Trophoblast cell (in vitro differentiated cells and primary cell): Measurements from ENCODE around the gene OR13C2.

Experiments used
- DNase-seq, 2 donors: peaks; one replicate each; pipeline ENCODE4 v3.0.0-alpha.2; 2016
- H2AFZ ChIP-seq: 2 replicates; pipeline ENCODE4 v1.6.1; 2013; ENCODE audit warnings: low read length, moderate library complexity, mild to moderate bottlenecking; ENCODE audit not compliant: insufficient read depth, poor library complexity
- H2AK5ac ChIP-seq: 2 replicates; pipeline ENCODE4 v1.6.1; 2013; ENCODE audit warnings: mild to moderate bottlenecking, low read length
- H2BK120ac ChIP-seq: 2 replicates; pipeline ENCODE4 v1.6.1; 2013; ENCODE audit warnings: low read length, mild to moderate bottlenecking, moderate library complexity; ENCODE audit not compliant: insufficient read depth, poor library complexity
- H2BK12ac ChIP-seq: 2 replicates; pipeline ENCODE4 v1.6.1; 2013; ENCODE audit warnings: mild to moderate bottlenecking, low read length, moderate library complexity
- H2BK5ac ChIP-seq: 2 replicates; pipeline ENCODE4 v1.6.1; 2013; ENCODE audit warnings: low read length, low read depth, moderate library complexity, mild to moderate bottlenecking; ENCODE audit not compliant: poor library complexity
- H3K14ac ChIP-seq: 2 replicates; pipeline ENCODE4 v1.6.1; 2013; ENCODE audit warnings: mild to moderate bottlenecking, low read length
- H3K18ac ChIP-seq: 2 replicates; pipeline ENCODE4 v1.6.1; 2013; ENCODE audit warnings: mild to moderate bottlenecking, low read length
- H3K23ac ChIP-seq: 2 replicates; pipeline ENCODE4 v1.6.1; 2013; ENCODE audit warnings: low read length
- H3K27ac ChIP-seq: 2 replicates; pipeline ENCODE4 v1.5.1; 2013; ENCODE audit warnings: low read depth, mild to moderate bottlenecking, inconsistent platforms, low read length, moderate library complexity
- H3K27me3 ChIP-seq: 2 replicates; pipeline ENCODE4 v1.6.1; 2013; ENCODE audit warnings: inconsistent platforms, mild to moderate bottlenecking, low read length, moderate library complexity; ENCODE audit not compliant: insufficient read depth
- H3K36me3 ChIP-seq, 2 experiments: 1 replicate in 1 of 2; 2 replicates in 1 of 2; pipeline ENCODE4 v1.6.1; 2013; ENCODE audit warnings: low read length in 2 of 2, mild to moderate bottlenecking in 2 of 2, moderate library complexity in 1 of 2; ENCODE audit not compliant: insufficient read depth in 2 of 2, control insufficient read depth in 1 of 2
- H3K4ac ChIP-seq: 2 replicates; pipeline ENCODE4 v1.6.1; 2013; ENCODE audit warnings: low read depth, mild to moderate bottlenecking, low read length, moderate library complexity
- H3K4me1 ChIP-seq, 2 experiments: 1 replicate in 1 of 2; 2 replicates in 1 of 2; pipeline ENCODE4 v1.6.1; 2013; ENCODE audit warnings: low read length in 2 of 2, mild to moderate bottlenecking in 2 of 2, moderate library complexity in 1 of 2; ENCODE audit not compliant: insufficient read depth in 2 of 2, control insufficient read depth in 1 of 2
- H3K4me2 ChIP-seq: 2 replicates; pipeline ENCODE4 v1.6.1; 2013; ENCODE audit warnings: inconsistent platforms, mild to moderate bottlenecking, low read length, moderate library complexity
- H3K4me3 ChIP-seq: 2 replicates; pipeline ENCODE4 v1.5.1; 2013; ENCODE audit warnings: mild to moderate bottlenecking, low read depth, low read length, inconsistent platforms
- H3K79me1 ChIP-seq: one replicate; pipeline ENCODE4 v1.6.1; 2013; ENCODE audit warnings: low read length
- H3K79me2 ChIP-seq: 2 replicates; pipeline ENCODE4 v1.6.1; 2013; ENCODE audit warnings: low read length, mild to moderate bottlenecking; ENCODE audit not compliant: control insufficient read depth, insufficient read depth, poor library complexity
- H3K9ac ChIP-seq: 2 replicates; pipeline ENCODE4 v1.6.1; 2013; ENCODE audit warnings: mild to moderate bottlenecking, low read length
- H3K9me3 ChIP-seq: 2 replicates; pipeline ENCODE4 v1.6.1; 2013; ENCODE audit warnings: low read depth, mild to moderate bottlenecking, control low read depth, inconsistent platforms, low read length; ENCODE audit not compliant: insufficient read depth
- H4K12ac ChIP-seq: 2 replicates; pipeline ENCODE4 v1.6.1; 2013; ENCODE audit warnings: low read depth, mild to moderate bottlenecking, low read length, moderate library complexity
- H4K8ac ChIP-seq: 2 replicates; pipeline ENCODE4 v1.6.1; 2013; ENCODE audit warnings: low read depth, mild to moderate bottlenecking, low read length, moderate library complexity
- H4K91ac ChIP-seq: one replicate; pipeline ENCODE4 v1.6.1; 2013; ENCODE audit warnings: low read depth, mild to moderate bottlenecking, low read length, moderate library complexity
- WGBS: extraction: QIAGEN DNeasy Blood & Tissue Kit; methylation state at CpG from one replicate; pipeline ENCODE4 v1.1.7; 2013; ENCODE audit warnings: missing lambda C conversion rate; ENCODE audit not compliant: insufficient read length, insufficient coverage; ENCODE audit errors: extremely low coverage; 5-methylcytosine and 5-hydroxymethylcytosine counted together

Gene OR13C2

DNA sequence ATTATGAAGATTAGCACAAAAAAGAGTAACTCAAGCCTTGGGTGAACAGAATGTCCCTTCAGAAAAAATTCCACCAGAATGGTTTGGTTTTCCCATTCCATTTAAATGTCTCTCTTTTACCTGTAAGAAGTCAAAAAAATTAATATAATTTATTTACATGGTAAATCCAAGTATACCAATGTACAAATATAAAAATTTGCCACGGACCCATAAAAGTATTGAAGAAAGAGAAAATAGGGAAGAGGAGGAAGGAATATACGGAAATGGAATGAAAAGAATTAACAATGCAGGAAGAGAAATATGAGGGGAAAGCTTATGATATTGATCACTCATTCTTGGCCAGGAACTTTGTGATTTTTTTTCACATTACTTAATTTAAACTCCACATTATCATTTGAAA, 12.7 kb upstream of the OR13C2 start, which contains the start of gene OR13C9:
TSS of gene OR13C9 (minus strand) at position 101 of the 400 bp plus-strand sequence. CDS start at position 101, 0 bp downstream.
- whole genome bisulfite sequencing = 100% methylated on average over 1 of the region's 2 CpGs
- H2AK5ac ChIP-seq = no peak within 1 kb of the TSS

DNA sequence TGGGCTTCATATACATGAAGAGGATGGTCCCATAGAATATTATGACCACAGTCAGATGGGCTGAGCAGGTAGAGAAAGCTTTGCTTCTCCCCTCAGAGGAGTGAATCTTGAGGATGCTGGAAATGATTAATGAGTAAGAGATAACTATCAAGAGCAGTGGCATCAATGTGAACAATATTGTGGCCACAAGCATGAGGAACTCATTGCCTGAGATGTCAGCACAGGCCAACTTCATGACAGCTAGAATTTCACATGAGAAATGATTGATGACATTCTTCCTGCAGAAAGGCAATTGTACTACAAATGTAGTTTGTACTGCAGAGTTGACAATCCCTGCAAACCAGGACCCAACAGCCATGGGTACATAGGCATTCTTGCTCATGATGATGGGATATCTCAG, 12.0 kb upstream of the OR13C2 start:
- Histone ChIP-seq H3K14ac (no peak overlapping the region), H2BK120ac (no peak overlapping the region), H4K12ac (no peak overlapping the region), H3K18ac (no peak overlapping the region), H3K4me1 (no peaks in the 10 kb centered on the region), H3K4me2 (no peak overlapping the region), H3K9ac (no peak overlapping the region), H3K79me2 (no peaks in the 10 kb centered on the region), H2BK12ac (no peak overlapping the region), H3K4ac (no peak overlapping the region), H3K23ac (no peak overlapping the region), H3K4me3 (no peak overlapping the region), H3K27me3 (no peaks in the 10 kb centered on the region), H3K27ac (no peak overlapping the region), H3K36me3 (no peaks in the 10 kb centered on the region), H4K8ac (no peak overlapping the region), H4K91ac (no peak overlapping the region), H2AFZ (no peak overlapping the region), H3K79me1 (no peaks in the 10 kb centered on the region), H2BK5ac (no peak overlapping the region), H2AK5ac (no peak overlapping the region), H3K9me3 (no peaks in the 10 kb centered on the region)
- no peak for DNase-seq

More for the DNA sequence above, 12.7 kb upstream of the OR13C2 start, which contains the start of gene OR13C9:
- no peak within 1 kb of the TSS for H4K8ac ChIP-seq
- no peak within 1 kb of the TSS for H3K4me2 ChIP-seq
- no peak within 1 kb of the TSS for H3K18ac ChIP-seq
- H3K27ac ChIP-seq = no peak within 1 kb of the TSS
- no peak for DNase-seq
- no peaks in the 10 kb centered on the region for H3K4me1 ChIP-seq
- H3K79me2 ChIP-seq = no peaks in the 10 kb centered on the region
- no peak within 1 kb of the TSS for H4K91ac ChIP-seq
- H4K12ac ChIP-seq = no peak within 1 kb of the TSS
- no peak within 1 kb of the TSS for H2BK120ac ChIP-seq
- H3K4ac ChIP-seq = no peak within 1 kb of the TSS
- no peak within 1 kb of the TSS for H3K9ac ChIP-seq
- H3K4me3 ChIP-seq = no peak within 1 kb of the TSS
- no peak within 1 kb of the TSS for H2BK12ac ChIP-seq
- H2AFZ ChIP-seq = no peak within 1 kb of the TSS
- no peaks in the 10 kb centered on the region for H3K36me3 ChIP-seq
- no peak within 1 kb of the TSS for H3K23ac ChIP-seq
- H2BK5ac ChIP-seq = no peak within 1 kb of the TSS
- H3K9me3 ChIP-seq = no peaks in the 10 kb centered on the region
- H3K79me1 ChIP-seq = no peaks in the 10 kb centered on the region
- H3K27me3 ChIP-seq = no peaks in the 10 kb centered on the region
- H3K14ac ChIP-seq = no peak within 1 kb of the TSS

DNA sequence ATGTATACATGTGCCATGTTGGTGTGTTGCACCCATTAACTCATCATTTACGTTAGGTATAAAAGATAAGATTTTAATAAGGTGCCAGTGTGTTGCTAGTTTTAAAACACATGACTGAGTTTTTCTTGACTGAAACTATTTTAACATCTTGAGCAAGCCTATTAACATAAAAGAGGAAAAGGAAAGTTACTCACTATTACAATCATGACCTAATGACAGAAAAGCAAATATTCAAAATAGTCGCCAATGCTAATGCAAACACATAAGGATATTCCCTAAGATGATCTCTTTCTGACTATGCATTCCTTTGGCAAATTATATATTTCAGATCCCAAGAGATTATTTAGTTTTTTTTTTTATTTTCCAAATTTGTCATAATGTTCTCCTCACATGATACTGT, 5.8 kb upstream of the OR13C2 start:
- DNase-seq = no peak
- Histone ChIP-seq H3K4me2 (no peak overlapping the region), H2AFZ (no peak overlapping the region), H3K79me2 (no peaks in the 10 kb centered on the region), H2BK120ac (no peak overlapping the region), H3K4ac (no peak overlapping the region), H2BK5ac (no peak overlapping the region), H3K4me1 (no peaks in the 10 kb centered on the region), H3K9me3 (no peaks in the 10 kb centered on the region), H4K91ac (no peak overlapping the region), H3K14ac (no peak overlapping the region), H3K4me3 (no peak overlapping the region), H4K8ac (no peak overlapping the region), H3K23ac (no peak overlapping the region), H3K18ac (no peak overlapping the region), H3K36me3 (no peaks in the 10 kb centered on the region), H2AK5ac (no peak overlapping the region), H2BK12ac (no peak overlapping the region), H3K79me1 (no peaks in the 10 kb centered on the region), H3K27me3 (no peaks in the 10 kb centered on the region), H3K27ac (no peak overlapping the region), H4K12ac (no peak overlapping the region), H3K9ac (no peak overlapping the region)
- no CpG with 5 or more reads among the region's 2 CpGs for WGBS

DNA sequence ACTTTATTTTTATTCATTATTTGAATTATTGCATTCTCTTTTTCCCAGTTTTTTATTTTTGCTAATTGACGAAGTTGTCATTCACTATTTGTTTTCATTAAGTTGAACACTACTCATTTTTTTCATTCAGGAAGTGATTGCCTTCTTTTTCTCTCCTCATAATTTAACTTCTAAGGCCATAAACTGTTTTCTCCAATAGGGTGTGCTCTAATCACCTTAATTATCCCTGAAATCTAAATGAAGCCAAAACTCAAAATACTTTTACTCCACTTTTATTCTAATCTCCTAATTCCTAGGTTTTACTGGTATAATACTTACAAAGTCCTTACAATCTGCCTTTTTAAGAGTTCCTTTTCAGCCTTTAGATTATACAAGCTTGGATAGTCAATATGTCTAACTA, 2.9 kb upstream of the OR13C2 start:
- H3K4ac ChIP-seq = no peak overlapping the region
- H4K12ac ChIP-seq = no peak overlapping the region
- no peaks in the 10 kb centered on the region for H3K36me3 ChIP-seq
- H2BK120ac ChIP-seq = no peak overlapping the region
- WGBS = no CpG with 5 or more reads among the region's 1 CpG
- no peak overlapping the region for H3K9ac ChIP-seq
- H3K18ac ChIP-seq = no peak overlapping the region
- no peak overlapping the region for H2AFZ ChIP-seq
- H4K91ac ChIP-seq = no peak overlapping the region
- H3K9me3 ChIP-seq = no peaks in the 10 kb centered on the region
- no peak overlapping the region for H3K4me2 ChIP-seq
- H2AK5ac ChIP-seq = no peak overlapping the region
- no peak overlapping the region for H3K27ac ChIP-seq
- no peaks in the 10 kb centered on the region for H3K27me3 ChIP-seq
- no peak overlapping the region for H4K8ac ChIP-seq
- no peak overlapping the region for H3K14ac ChIP-seq
- H3K4me3 ChIP-seq = no peak overlapping the region
- DNase-seq = no peak
- no peaks in the 10 kb centered on the region for H3K4me1 ChIP-seq
- no peaks in the 10 kb centered on the region for H3K79me2 ChIP-seq
- no peak overlapping the region for H2BK5ac ChIP-seq
- no peak overlapping the region for H3K23ac ChIP-seq
- H2BK12ac ChIP-seq = no peak overlapping the region
- H3K79me1 ChIP-seq = no peaks in the 10 kb centered on the region
